Measurements from ENCODE around the gene RRP1B.
A peak's percentile ranks its signal among the peaks of the same experiment; 100 is the strongest.

The RRP1B gene

GRCh38 chr21:43741423-43742096 lies 82.2 kb downstream of the RRP1B start:
- Histone ChIP-seq H3K4me1 (ENCODE audit: insufficient read depth, insufficient read length) (peaks cover 13% of the 10 kb centered on the region), H3K9me3 (ENCODE audit: insufficient read depth, low read length) (no peaks in the 10 kb centered on the region), H3K27me3 (ENCODE audit: insufficient read depth, insufficient read length) (no peaks in the 10 kb centered on the region), H3K9ac (ENCODE audit: insufficient read length, low read depth) (peak overlapping the region; percentile 59), H3K4me3 (ENCODE audit: insufficient read length, low read depth) (no peak overlapping the region), H3K36me3 (ENCODE audit: insufficient read depth, insufficient read length, low read length) (peaks cover 66% of the 10 kb centered on the region)
- no peak for DNase-seq (ENCODE audit: low read depth, low spot score)
- TF ChIP-seq YY1 (IDR thresholded peaks at IDR 0.05; ENCODE audit: insufficient read depth, insufficient read length) (no peak), SUZ12 (IDR thresholded peaks at IDR 0.05; ENCODE audit: extremely low read depth, insufficient read depth, insufficient read length) (no peak), ZNF274 (IDR thresholded peaks at IDR 0.05; ENCODE audit: low read depth, low read length) (no peak)

DNA sequence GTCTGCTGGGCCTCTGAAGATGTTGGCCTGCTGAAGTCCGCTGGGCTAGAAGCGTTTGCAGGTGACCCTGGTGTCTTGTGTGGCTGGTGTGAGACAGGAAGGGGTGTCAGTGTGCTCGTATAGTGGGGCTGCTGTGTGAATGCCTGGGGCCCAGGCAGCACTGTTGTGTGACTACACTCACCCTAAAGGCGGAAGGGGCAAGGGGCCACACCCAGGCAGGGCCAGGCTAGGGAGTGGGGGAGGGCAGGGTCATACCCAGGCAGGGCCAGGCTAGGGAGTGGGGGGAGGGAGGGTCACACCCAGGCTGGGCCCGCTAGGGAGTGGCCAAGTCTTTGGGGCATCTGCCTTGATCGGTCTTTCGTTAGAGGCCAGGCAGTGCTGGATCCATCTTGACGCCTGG lies 84.6 kb downstream of the RRP1B start:
- Histone ChIP-seq H3K4me1 (ENCODE audit: insufficient read depth, insufficient read length) (peaks cover 17% of the 10 kb centered on the region), H3K9me3 (ENCODE audit: insufficient read depth, low read length) (no peaks in the 10 kb centered on the region)

GRCh38 chr21:43744725-43745124 lies 85.4 kb downstream of the RRP1B start:
- DNase-seq (ENCODE audit: low read depth, low spot score), result no peak
- peaks cover 17% of the 10 kb centered on the region for H3K4me1 ChIP-seq (ENCODE audit: insufficient read depth, insufficient read length)
- no peaks in the 10 kb centered on the region for H3K27me3 ChIP-seq (ENCODE audit: insufficient read depth, insufficient read length)
- H3K36me3 ChIP-seq (ENCODE audit: insufficient read depth, insufficient read length, low read length), result peaks cover 75% of the 10 kb centered on the region
- TF ChIP-seq SUZ12 (IDR thresholded peaks at IDR 0.05; ENCODE audit: extremely low read depth, insufficient read depth, insufficient read length), result no peak
- TF ChIP-seq ZNF274 (IDR thresholded peaks at IDR 0.05; ENCODE audit: low read depth, low read length), result no peak
- TF ChIP-seq YY1 (IDR thresholded peaks at IDR 0.05; ENCODE audit: insufficient read depth, insufficient read length), result no peak
- no peak overlapping the region for H3K9ac ChIP-seq (ENCODE audit: insufficient read length, low read depth)
- no peaks in the 10 kb centered on the region for H3K9me3 ChIP-seq (ENCODE audit: insufficient read depth, low read length)
- H3K4me3 ChIP-seq (ENCODE audit: insufficient read length, low read depth), result no peak overlapping the region

More for the DNA sequence above, 84.6 kb downstream of the RRP1B start:
- H3K36me3 ChIP-seq (ENCODE audit: insufficient read depth, insufficient read length, low read length), result peaks cover 69% of the 10 kb centered on the region
- peak overlapping the region; percentile 29 for H3K9ac ChIP-seq (ENCODE audit: insufficient read length, low read depth)
- DNase-seq (ENCODE audit: low read depth, low spot score), result no peak
- no peak overlapping the region for H3K4me3 ChIP-seq (ENCODE audit: insufficient read length, low read depth)
- H3K27me3 ChIP-seq (ENCODE audit: insufficient read depth, insufficient read length), result no peaks in the 10 kb centered on the region
- TF ChIP-seq YY1 (IDR thresholded peaks at IDR 0.05; ENCODE audit: insufficient read depth, insufficient read length) (no peak), ZNF274 (IDR thresholded peaks at IDR 0.05; ENCODE audit: low read depth, low read length) (no peak), SUZ12 (IDR thresholded peaks at IDR 0.05; ENCODE audit: extremely low read depth, insufficient read depth, insufficient read length) (no peak)
